Keratinocyte (primary cell): ENCODE data around the gene WDR45B. TPM values are rescaled to one million over a fixed set of nuclear protein-coding genes. Genes with fewer than 3 reads are reported as not detected.

Experiments
- DNase-seq: peaks from one replicate; pipeline ENCODE4 v3.0.0-alpha.2; 2011; ENCODE audit warnings: low read depth, missing footprints, low spot score
- FAIRE-seq: peaks from 2 replicates; lab custom pipeline; 2011; peaks lifted over from hg19 to GRCh38; lab: Jason Lieb, UNC
- H2AFZ ChIP-seq: 2 replicates; pipeline ENCODE4 v1.6.0; 2012; ENCODE audit warnings: low read length, control low read depth, inconsistent platforms; ENCODE audit not compliant: control insufficient read depth
- H3K27ac ChIP-seq: 2 replicates; pipeline ENCODE4 v1.5.1; 2011; ENCODE audit warnings: low read length; ENCODE audit not compliant: control insufficient read depth, insufficient read depth
- H3K27me3 ChIP-seq: 3 replicates; pipeline ENCODE4 v1.6.0; 2011; ENCODE audit warnings: low read length; ENCODE audit not compliant: control insufficient read depth, insufficient read depth; ENCODE audit errors: extremely low read depth
- H3K36me3 ChIP-seq, 2 experiments: 2 replicates in 1 of 2; 3 replicates in 1 of 2; pipeline ENCODE4 v1.5.1; 2011; ENCODE audit warnings: low read length in 2 of 2, mild to moderate bottlenecking in 1 of 2; ENCODE audit not compliant: control insufficient read depth in 2 of 2, insufficient read depth in 2 of 2; ENCODE audit errors: extremely low read depth in 1 of 2
- H3K4me1 ChIP-seq: 3 replicates; pipeline ENCODE4 v1.5.1; 2011; ENCODE audit warnings: low read length; ENCODE audit not compliant: control insufficient read depth, insufficient read depth; ENCODE audit errors: extremely low read depth
- H3K4me2 ChIP-seq: 3 replicates; pipeline ENCODE4 v1.6.0; 2011; ENCODE audit warnings: low read depth, low read length; ENCODE audit not compliant: control insufficient read depth, insufficient read depth; ENCODE audit errors: extremely low read depth
- H3K4me3 ChIP-seq, 3 experiments: fragments of 200-600 bp in 1 of 3; sonication (generic) in 1 of 3; 2 replicates in 2 of 3; 3 replicates in 1 of 3; pipeline ENCODE4 v1.5.1; 2011 to 2016; ENCODE audit warnings: low read length in 3 of 3, mild to moderate bottlenecking in 3 of 3, control low read depth in 2 of 3, inconsistent platforms in 1 of 3, low read depth in 1 of 3, mixed read lengths in 1 of 3, mixed run types in 1 of 3, moderate library complexity in 1 of 3; ENCODE audit not compliant: control insufficient read depth in 2 of 3, insufficient read depth in 2 of 3; ENCODE audit errors: extremely low read depth in 1 of 3
- H3K79me2 ChIP-seq: 2 replicates; pipeline ENCODE4 v1.6.0; 2012; ENCODE audit warnings: low read length; ENCODE audit not compliant: control insufficient read depth, insufficient read depth
- H3K9ac ChIP-seq: 3 replicates; pipeline ENCODE4 v1.6.0; 2011; ENCODE audit warnings: low read length; ENCODE audit not compliant: control insufficient read depth, insufficient read depth; ENCODE audit errors: extremely low read depth
- H3K9me1 ChIP-seq: 3 replicates; pipeline ENCODE4 v1.6.0; 2011; ENCODE audit warnings: low read length; ENCODE audit not compliant: control insufficient read depth, insufficient read depth; ENCODE audit errors: extremely low read depth
- H3K9me3 ChIP-seq: 2 replicates; pipeline ENCODE4 v1.5.1; 2012; ENCODE audit warnings: low read depth, low read length; ENCODE audit not compliant: control insufficient read depth
- H4K20me1 ChIP-seq: 3 replicates; pipeline ENCODE4 v1.6.0; 2011; ENCODE audit warnings: low read length; ENCODE audit not compliant: control insufficient read depth, insufficient read depth; ENCODE audit errors: extremely low read depth
- CTCF ChIP-seq, 3 experiments: IDR thresholded peaks in 1 of 3; conservative IDR thresholded peaks in 1 of 3; optimal IDR thresholded peaks in 1 of 3; 2 replicates in 2 of 3; 3 replicates in 1 of 3; pipeline versions ENCODE3 to v1.5.1; 2011; ENCODE audit warnings: low read length in 3 of 3, mild to moderate bottlenecking in 3 of 3, moderate library complexity in 2 of 3, control low read depth in 1 of 3, inconsistent platforms in 1 of 3; ENCODE audit not compliant: insufficient read depth in 2 of 3; ENCODE audit errors: extremely low read depth in 1 of 3
- EZH2 ChIP-seq: IDR thresholded peaks from one replicate; pipeline ENCODE4 v1.6.1; 2012; ENCODE audit warnings: inconsistent platforms, mild to moderate bottlenecking, low read length, moderate library complexity
- dilution Hi-C: fragments of 300-500 bp; cut with MboI; formaldehyde crosslinking; loops from one replicate; pipeline ENCODE4 v1.7.0; 2020; ENCODE audit warnings: low sequenced_read_pairs; ENCODE audit not compliant: extremely low pct_ligation_motif_present
- polyA plus RNA-seq, 5 experiments: library from polyadenylated mRNA; depleted of rRNA in 3 of 5; stranded (reverse) in 3 of 5; stranded (forward) in 1 of 5; unstranded in 1 of 5; fragments of >200 nt; gene quantifications; 1 replicate in 1 of 5; 2 replicates in 3 of 5; 3 replicates in 1 of 5; pipeline versions ENCODE4 v1.2.1 to v1.2.3, GENCODE V29; 2011 to 2012; ENCODE audit warnings: missing spikeins in 2 of 5, low read depth in 1 of 5, low replicate concordance in 1 of 5

Gene WDR45B
- polyA plus RNA-seq, 1 donor (not counting 4 experiments of a cell fraction or from before 2014, with no cell fraction given), result 77.2 TPM

- H3K4me2 ChIP-seq, result no peak overlapping the region
- DNase-seq (no peak), FAIRE-seq (no peak)
- H3K4me1 ChIP-seq, result no peaks in the 10 kb centered on the region
- no peak overlapping the region for H3K9ac ChIP-seq
- no peak overlapping the region for H2AFZ ChIP-seq
- peaks cover 71% of the 10 kb centered on the region for H3K79me2 ChIP-seq
- H3K36me3 ChIP-seq, result peaks cover 48 to 64% of the 10 kb centered on the region in 2 experiments
- TF ChIP-seq CTCF (optimal IDR thresholded peaks at IDR 0.05 in 1 of 3, IDR thresholded peaks at IDR 0.05 in 1 of 3, conservative IDR thresholded peaks at IDR 0.05 in 1 of 3; ENCODE audit: extremely low read depth in 1 of 3, insufficient read depth in 2 of 3, low read length in 3 of 3) (no peak), EZH2 (no peak)
- H3K9me3 ChIP-seq, result no peaks in the 10 kb centered on the region
- no peaks in the 10 kb centered on the region for H3K27me3 ChIP-seq
- dilution Hi-C loops, result no loop called here
- no peak overlapping the region for H3K27ac ChIP-seq
- no peak overlapping the region for H3K4me3 ChIP-seq
- no peaks in the 10 kb centered on the region for H3K9me1 ChIP-seq
- H4K20me1 ChIP-seq, result peaks cover 22% of the 10 kb centered on the region
These were observed 78.0 kb downstream of the WDR45B start for GRCh38 chr17:82570277-82570676.

GRCh38 chr17:82569621-82570020, 78.6 kb downstream of the WDR45B start:
- Histone ChIP-seq H3K9ac (no peak overlapping the region), H3K36me3 (peaks cover 44 to 64% of the 10 kb centered on the region in 2 experiments), H3K9me1 (no peaks in the 10 kb centered on the region), H2AFZ (no peak overlapping the region), H3K79me2 (peaks cover 73% of the 10 kb centered on the region), H3K9me3 (no peaks in the 10 kb centered on the region), H3K27me3 (no peaks in the 10 kb centered on the region), H3K27ac (no peak overlapping the region), H4K20me1 (peaks cover 22% of the 10 kb centered on the region), H3K4me2 (no peak overlapping the region), H3K4me1 (no peaks in the 10 kb centered on the region), H3K4me3 (no peak overlapping the region)
- DNase-seq (no peak), FAIRE-seq (no peak)
- dilution Hi-C loops, result no loop called here
- TF ChIP-seq EZH2 (no peak), CTCF (optimal IDR thresholded peaks at IDR 0.05 in 1 of 3, IDR thresholded peaks at IDR 0.05 in 1 of 3, conservative IDR thresholded peaks at IDR 0.05 in 1 of 3; ENCODE audit: extremely low read depth in 1 of 3, insufficient read depth in 2 of 3, low read length in 3 of 3) (no peak)
